ENCODE data around the gene C6orf15. TPM values are rescaled to one million over a fixed set of nuclear protein-coding genes. Genes with fewer than 3 reads are reported as not detected.

Gene C6orf15
- total RNA-seq, 1 experiment from 2014 or later: not detected

GRCh38 chr6:31131595-31131994 lies 19.2 kb upstream of the C6orf15 start:
- Mint-ChIP-seq H3K9me3 (ENCODE audit: unreplicated experiment) (no peaks in the 10 kb centered on the region), H3K4me1 (ENCODE audit: low read depth, unreplicated experiment) (peaks cover 4% of the 10 kb centered on the region), H3K36me3 (ENCODE audit: insufficient read depth, unreplicated experiment) (peaks cover 5% of the 10 kb centered on the region), H3K27ac (ENCODE audit: unreplicated experiment) (no peak overlapping the region), H3K4me3 (ENCODE audit: unreplicated experiment) (no peak overlapping the region), H3K27me3 (ENCODE audit: insufficient read depth, unreplicated experiment) (peaks cover 6% of the 10 kb centered on the region)
- ChIA-PET POLR2A (no interaction called here), CTCF (interaction anchor here (0.6 to 1.1 kb wide), 2 partner anchors 216 to 487 kb away, joined by 4 to 7 read pairs; no protein-coding TSS in a partner anchor)
- Histone ChIP-seq H3K27me3 (replicated peaks; ENCODE audit: control insufficient read depth, insufficient read depth, low read length) (no peaks in the 10 kb centered on the region), H3K36me3 (ENCODE audit: control insufficient read depth, insufficient read depth, low read length) (no peaks in the 10 kb centered on the region), H3K9me3 (no peaks in the 10 kb centered on the region), H3K4me1 (no peaks in the 10 kb centered on the region), H3K4me3 (ENCODE audit: low read depth, low read length) (no peak overlapping the region)
- BruUV-seq (replicated peaks): no TSS peak
- intact Hi-C loops (cut with micrococcal nuclease; ENCODE audit: unreplicated experiment): no loop called here
- DNase-seq: no peak
- TF ChIP-seq CTCF (IDR thresholded peaks at IDR 0.05; ENCODE audit: insufficient read depth in 1 of 2, low read depth in 1 of 2, low read length in 1 of 2, severe bottlenecking in 1 of 2, unreplicated experiment in 1 of 2): no peak

- TF ChIP-seq CTCF (IDR thresholded peaks at IDR 0.05; ENCODE audit: insufficient read depth in 1 of 2, low read depth in 1 of 2, low read length in 1 of 2, severe bottlenecking in 1 of 2, unreplicated experiment in 1 of 2): no peak
- Mint-ChIP-seq H3K36me3 (ENCODE audit: insufficient read depth, unreplicated experiment) (peaks cover 5% of the 10 kb centered on the region), H3K4me1 (ENCODE audit: low read depth, unreplicated experiment) (peaks cover 11% of the 10 kb centered on the region), H3K9me3 (ENCODE audit: unreplicated experiment) (no peaks in the 10 kb centered on the region), H3K4me3 (ENCODE audit: unreplicated experiment) (no peak overlapping the region), H3K27ac (ENCODE audit: unreplicated experiment) (no peak overlapping the region), H3K27me3 (ENCODE audit: insufficient read depth, unreplicated experiment) (peaks cover 6% of the 10 kb centered on the region)
- no peaks in the 10 kb centered on the region for H3K36me3 ChIP-seq (ENCODE audit: control insufficient read depth, insufficient read depth, low read length)
- BruUV-seq (replicated peaks): no TSS peak
- POLR2A ChIA-PET: no interaction called here
- H3K4me3 ChIP-seq (ENCODE audit: low read depth, low read length): no peak overlapping the region
- no peaks in the 10 kb centered on the region for H3K9me3 ChIP-seq
- intact Hi-C loops (cut with micrococcal nuclease; ENCODE audit: unreplicated experiment): no loop called here
- H3K27me3 ChIP-seq (replicated peaks; ENCODE audit: control insufficient read depth, insufficient read depth, low read length): no peaks in the 10 kb centered on the region
- H3K4me1 ChIP-seq: no peaks in the 10 kb centered on the region
- CTCF ChIA-PET: interaction anchor here (0.7 to 1.1 kb wide), 2 partner anchors 215 to 733 kb away, joined by 3 to 4 read pairs; no protein-coding TSS in a partner anchor
- no peak for DNase-seq
Observed at GRCh38 chr6:31130751-31131150, 18.4 kb upstream of the C6orf15 start.

GRCh38 chr6:31129130-31129529 lies 16.8 kb upstream of the C6orf15 start:
- peaks cover 5% of the 10 kb centered on the region for H3K36me3 Mint-ChIP-seq (ENCODE audit: insufficient read depth, unreplicated experiment)
- H3K27ac Mint-ChIP-seq (ENCODE audit: unreplicated experiment): no peak overlapping the region
- Histone ChIP-seq H3K4me1 (no peaks in the 10 kb centered on the region), H3K9me3 (no peaks in the 10 kb centered on the region), H3K4me3 (ENCODE audit: low read depth, low read length) (no peak overlapping the region), H3K27me3 (replicated peaks; ENCODE audit: control insufficient read depth, insufficient read depth, low read length) (no peaks in the 10 kb centered on the region), H3K36me3 (ENCODE audit: control insufficient read depth, insufficient read depth, low read length) (no peaks in the 10 kb centered on the region)
- H3K4me1 Mint-ChIP-seq (ENCODE audit: low read depth, unreplicated experiment): peaks cover 17% of the 10 kb centered on the region
- POLR2A ChIA-PET: no interaction called here
- intact Hi-C loops (cut with micrococcal nuclease; ENCODE audit: unreplicated experiment): no loop called here
- no peak for DNase-seq
- peaks cover 6% of the 10 kb centered on the region for H3K27me3 Mint-ChIP-seq (ENCODE audit: insufficient read depth, unreplicated experiment)
- H3K9me3 Mint-ChIP-seq (ENCODE audit: unreplicated experiment): no peaks in the 10 kb centered on the region
- CTCF ChIA-PET: interaction anchor here (0.6 to 1.8 kb wide), 7 partner anchors 10 to 67 kb away, joined by 3 to 12 read pairs (median 3); partner anchors contain the start of genes CCHCR1, PSORS1C2 and TCF19
- no peak overlapping the region for H3K4me3 Mint-ChIP-seq (ENCODE audit: unreplicated experiment)
- BruUV-seq (replicated peaks): no TSS peak
- TF ChIP-seq CTCF (IDR thresholded peaks at IDR 0.05; ENCODE audit: insufficient read depth in 1 of 2, low read depth in 1 of 2, low read length in 1 of 2, severe bottlenecking in 1 of 2, unreplicated experiment in 1 of 2): no peak

All from Caco-2 (cell line).